GM21528 (cell line): Measurements from ENCODE around the gene HCRT.
"Not testable (repeated sequence)": the region's sequence is repeated elsewhere in the genome, so short reads cannot be mapped to it uniquely, and the experiment has no call there.

Source experiments
- ATAC-seq: cut with Tn5 transposase; IDR thresholded peaks from one replicate; pipeline ENCODE4 v1.9.1; 2021; ENCODE audit warnings: mild to moderate bottlenecking, moderate library complexity; ENCODE audit not compliant: unreplicated experiment, low FRiP score

HCRT gene

DNA sequence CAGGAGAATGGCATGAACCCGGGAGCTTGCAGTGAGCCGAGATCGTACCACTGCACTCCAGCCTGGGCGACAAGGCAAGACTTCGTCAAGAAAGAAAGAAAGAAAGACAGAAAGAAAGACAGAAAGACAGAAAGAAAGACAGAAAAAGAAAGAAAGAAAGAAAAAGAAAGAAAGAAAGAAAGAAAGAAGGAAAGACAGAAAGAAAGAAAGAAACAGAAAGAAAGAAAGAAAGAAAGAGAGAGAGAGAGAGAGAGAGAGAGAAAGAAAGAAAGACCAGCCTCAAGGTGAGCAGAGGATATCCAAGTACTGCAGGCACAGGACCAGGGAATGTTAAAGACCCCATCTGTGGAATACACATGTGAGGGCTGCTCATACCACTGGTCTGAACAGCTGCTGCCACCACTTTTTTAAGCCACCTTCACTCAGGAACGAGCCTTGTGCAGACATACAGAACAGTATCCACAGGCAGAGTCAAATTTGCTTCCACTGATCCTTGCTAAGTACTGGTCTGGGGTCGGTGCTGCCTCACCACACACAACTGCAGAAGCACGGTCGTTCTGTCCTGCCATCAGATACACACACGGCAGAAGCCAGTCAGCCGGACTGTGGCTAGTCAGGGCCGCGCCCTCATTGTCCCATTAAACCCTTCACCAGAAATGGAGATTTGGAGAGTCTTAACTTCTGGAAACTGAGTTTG lies 38.2 kb downstream of the HCRT start:
- no peak for ATAC-seq

DNA sequence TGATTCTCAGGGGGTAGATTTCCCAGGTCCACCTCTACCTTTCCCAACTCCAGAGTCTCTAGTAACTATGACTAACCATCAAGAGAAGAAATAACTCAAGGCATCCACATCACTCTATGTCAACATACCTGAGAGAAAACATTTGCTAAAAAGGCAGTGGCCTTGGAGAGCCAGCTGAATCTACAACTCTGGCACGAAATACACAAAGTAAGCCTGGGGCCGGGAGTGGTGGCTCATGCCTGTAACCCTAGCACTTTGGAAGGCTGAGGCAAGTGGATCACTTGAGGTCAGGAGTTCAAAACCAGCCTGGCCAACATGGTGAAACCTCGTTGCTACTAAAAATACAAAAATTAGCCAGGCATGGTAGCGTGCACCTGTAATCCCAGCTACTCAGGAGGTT lies 42.1 kb downstream of the HCRT start:
- ATAC-seq: not testable (repeated sequence)

DNA sequence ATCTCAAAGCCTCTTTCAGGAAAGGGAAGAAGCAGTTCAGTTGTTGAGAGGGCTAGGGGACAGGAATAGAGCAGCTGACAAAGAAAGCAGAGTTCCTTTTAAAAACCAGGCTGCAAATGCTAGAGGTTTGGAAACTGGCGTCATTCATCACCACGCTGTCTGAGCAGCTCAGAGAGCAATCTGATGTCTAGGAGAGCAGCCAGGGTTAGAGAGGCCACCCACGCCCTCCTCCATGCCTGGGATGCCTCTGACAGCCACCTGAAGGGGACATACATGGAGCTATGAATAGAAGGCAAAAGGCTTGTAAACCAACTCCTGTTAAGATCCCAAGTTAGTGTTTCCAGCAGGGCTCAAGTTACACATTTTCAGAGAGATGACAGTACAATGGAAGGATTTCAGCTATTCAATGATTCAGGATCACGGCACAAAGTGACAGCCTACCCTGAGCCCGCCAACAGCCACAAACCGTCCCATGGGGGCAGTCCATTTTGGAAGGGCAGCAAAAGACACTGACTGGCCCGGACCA lies 42.8 kb downstream of the HCRT start:
- ATAC-seq: no peak

DNA sequence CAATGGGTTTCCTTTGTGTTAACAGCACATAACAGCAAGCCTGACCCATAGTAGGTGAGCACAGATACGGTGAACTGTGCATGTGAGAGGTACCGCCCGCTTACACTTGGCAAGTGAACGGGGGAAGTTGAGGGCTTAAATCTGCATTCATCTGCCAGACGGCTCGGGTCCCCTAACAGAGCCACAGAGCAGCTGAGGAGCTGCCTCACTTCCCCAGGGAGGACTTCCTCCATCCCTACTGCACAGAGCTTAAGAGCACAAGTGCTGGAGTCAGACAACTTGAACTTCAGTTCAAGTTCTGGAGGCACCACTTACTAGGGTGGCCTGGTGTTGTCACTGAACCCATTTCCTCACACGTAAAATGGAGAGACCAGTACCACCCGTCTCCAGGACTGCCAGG lies 43.9 kb downstream of the HCRT start:
- ATAC-seq: no peak

DNA sequence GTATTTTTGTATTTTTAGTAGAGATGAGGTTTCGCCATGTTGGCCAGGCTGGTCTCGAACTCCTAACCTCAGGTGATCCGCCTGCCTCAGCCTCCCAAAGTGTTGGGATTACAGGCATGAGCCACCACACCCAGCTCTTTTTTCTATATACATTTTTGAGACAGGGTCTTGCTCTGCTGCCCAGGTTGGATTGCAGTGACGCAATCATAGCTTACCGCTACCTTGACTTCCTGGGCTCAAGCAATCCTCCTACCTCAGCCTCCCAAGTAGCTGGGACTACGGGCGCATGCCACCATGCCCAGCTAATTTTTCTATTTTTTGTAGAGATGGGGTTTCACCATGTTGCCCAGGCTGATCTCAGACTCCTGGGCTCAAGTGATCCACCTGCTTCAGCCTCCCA lies 44.6 kb downstream of the HCRT start:
- not testable (repeated sequence) for ATAC-seq

DNA sequence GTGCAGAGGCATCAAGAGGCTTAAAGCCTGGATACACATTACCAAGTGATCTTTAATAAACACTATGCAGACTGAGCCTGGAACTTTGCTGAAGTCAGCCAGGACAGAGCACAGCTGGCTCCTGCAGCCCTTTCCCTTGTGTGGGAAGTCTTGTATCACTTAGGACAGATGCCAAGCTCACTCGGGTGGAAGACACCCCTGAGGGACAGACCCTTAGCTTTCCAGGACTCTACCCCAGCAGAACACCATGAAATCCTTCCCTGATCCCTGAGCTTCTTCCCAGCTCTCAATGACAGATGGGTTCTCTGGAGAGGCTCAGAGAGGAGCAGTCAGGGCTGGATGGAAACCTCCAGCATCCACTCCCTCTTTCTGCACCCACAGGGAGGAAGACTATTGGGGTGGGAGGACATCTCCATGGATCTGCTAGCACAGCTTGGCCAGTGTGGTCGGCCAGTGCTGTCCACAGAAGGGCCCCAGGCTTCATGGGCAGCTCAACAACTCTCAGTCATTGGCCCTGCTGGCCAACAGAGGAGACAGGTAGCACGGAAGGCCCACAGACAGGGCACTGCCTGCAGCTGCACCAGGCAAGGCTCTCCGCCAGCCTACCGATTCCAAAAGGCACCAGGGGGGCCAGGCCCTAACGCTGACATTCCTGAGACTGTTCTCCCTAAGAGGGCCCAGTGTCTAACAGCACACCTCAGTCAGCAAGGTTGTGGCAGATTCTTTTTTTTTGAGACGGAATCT lies 46.3 kb downstream of the HCRT start:
- ATAC-seq: no peak

DNA sequence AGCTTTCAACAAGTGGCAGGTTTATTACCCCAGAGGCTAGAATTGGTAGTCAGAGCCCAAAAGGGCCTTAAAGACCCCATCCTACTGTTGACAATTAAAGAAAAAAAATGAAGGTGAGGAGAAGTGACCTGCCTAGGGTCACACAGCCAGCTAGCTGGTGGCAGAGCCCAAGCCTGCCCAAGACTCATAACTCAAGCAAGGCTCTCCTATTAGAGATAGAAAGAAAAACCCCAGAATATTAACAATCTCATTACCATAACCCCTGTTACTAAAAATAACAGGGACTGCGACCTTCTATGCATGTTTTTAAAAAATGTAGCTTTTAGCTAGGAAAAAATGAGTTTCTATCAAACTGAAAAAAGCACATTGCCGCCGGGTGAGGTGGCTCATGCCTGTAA lies 48.6 kb downstream of the HCRT start:
- no peak for ATAC-seq

DNA sequence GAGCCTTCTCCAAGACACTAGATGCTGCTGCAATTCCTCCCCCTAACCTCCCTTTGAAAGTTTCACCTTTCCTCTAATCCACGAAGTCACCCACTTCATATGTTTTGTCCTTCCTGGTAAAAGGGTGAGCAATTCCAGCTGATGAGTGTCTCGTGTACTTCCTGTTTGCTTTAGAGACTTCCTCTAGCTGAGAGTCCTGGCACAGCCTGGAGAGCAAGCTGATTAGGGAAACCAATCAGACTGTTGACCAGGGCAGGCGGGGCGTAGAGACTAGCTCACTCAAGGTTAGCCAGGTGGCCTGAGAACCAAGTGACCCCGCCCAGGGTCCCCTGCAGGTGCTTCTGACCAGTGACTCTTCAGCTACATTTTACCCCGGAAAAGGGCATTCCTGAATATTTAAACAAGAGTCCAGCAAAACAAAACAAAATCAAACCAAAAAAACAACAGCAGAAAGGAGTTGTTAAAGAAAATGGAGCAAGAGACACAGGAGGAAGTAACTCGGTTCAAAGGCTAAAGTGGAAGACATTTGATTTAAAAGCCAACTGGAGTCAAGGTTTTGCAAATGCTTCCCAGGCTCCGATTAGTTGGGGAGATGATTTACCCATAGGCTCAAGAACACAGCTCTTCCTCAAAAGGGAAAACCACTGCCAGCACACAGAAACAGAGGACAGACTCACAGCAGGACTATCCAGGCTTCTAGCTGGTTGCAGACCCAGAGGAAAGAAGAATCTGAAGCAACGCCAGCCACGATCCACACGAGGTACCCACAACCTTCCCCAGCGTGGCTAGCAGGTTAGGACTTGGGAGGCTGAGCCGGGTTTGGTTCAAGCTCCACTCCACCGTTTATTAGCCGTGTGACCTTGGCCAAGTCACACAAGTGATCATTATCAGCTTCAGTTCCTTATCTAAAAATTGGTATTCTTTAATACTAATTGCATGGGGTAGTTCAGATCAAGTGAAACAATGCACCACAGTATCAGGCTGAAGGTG lies 49.3 kb downstream of the HCRT start:
- ATAC-seq: no peak

DNA sequence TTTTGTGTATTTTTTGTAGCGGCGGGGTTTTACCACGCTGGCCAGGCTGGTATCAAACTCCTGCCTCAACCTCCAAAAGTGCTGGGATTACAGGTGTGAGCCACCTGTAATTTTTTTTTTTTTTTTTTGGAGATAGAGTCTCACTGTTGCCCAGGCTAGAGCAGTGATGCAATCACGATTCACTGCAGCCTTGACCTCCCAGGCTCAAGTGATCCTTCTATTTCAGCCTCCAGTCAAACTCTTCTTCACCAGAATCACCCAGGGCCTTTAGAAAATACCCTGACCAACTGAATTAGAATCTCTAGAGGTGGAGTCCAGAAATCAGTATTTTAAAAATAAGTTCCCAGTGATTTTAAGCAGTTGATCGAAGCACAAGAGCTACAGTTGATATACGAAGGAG lies 50.1 kb downstream of the HCRT start:
- no peak for ATAC-seq
